ENCODE data around the gene TSPAN9. TPM values are rescaled to one million over a fixed set of nuclear protein-coding genes. Genes with fewer than 3 reads are reported as not detected.

Gene TSPAN9
- polyA plus RNA-seq, 1 of the 3 experiments (the other 2 are of a cell fraction): 34.9 TPM

- H3K9ac ChIP-seq: no peak overlapping the region
- no peak overlapping the region for H3K27ac ChIP-seq (ENCODE audit: low read depth in 2 of 2, low read length in 1 of 2)
- peaks cover 4% of the 10 kb centered on the region; the same call in 1 of the 2 replicates for H3K79me2 ChIP-seq (ENCODE audit: insufficient read depth)
- H3K4me3 ChIP-seq (ENCODE audit: low read depth in 2 of 2, low read length in 1 of 2): no peak overlapping the region
- H3K36me3 ChIP-seq (replicated peaks in 1 of 2; ENCODE audit: control insufficient read depth in 1 of 2, insufficient read depth in 2 of 2, low read length in 1 of 2): no peaks in the 10 kb centered on the region
- H4K20me1 ChIP-seq (ENCODE audit: insufficient read depth): no peaks in the 10 kb centered on the region
- peaks cover 14% of the 10 kb centered on the region for H3F3A ChIP-seq (replicated peaks; ENCODE audit: insufficient read depth)
- CTCF ChIA-PET: no interaction called here
- TF ChIP-seq EZH2phosphoT487 (IDR thresholded peaks at IDR 0.05; ENCODE audit: borderline replicate concordance, low read depth) (no peak), POLR2AphosphoS5 (IDR thresholded peaks at IDR 0.05; ENCODE audit: low read depth, low read length) (no peak), GABPA (IDR thresholded peaks at IDR 0.05; ENCODE audit: low read depth) (no peak), GATA2 (CRISPR knock-in tag; IDR thresholded peaks at IDR 0.05) (no peak), USF1 (IDR thresholded peaks at IDR 0.05; ENCODE audit: borderline replicate concordance, low read depth) (no peak), SMC3 (IDR thresholded peaks at IDR 0.05; ENCODE audit: low read depth, low read length) (no peak), FOXM1 (IDR thresholded peaks at IDR 0.05; ENCODE audit: low read depth) (no peak), SIN3A (IDR thresholded peaks at IDR 0.05; ENCODE audit: borderline replicate concordance, low read depth, low read length) (no peak), RAD21 (IDR thresholded peaks at IDR 0.05; ENCODE audit: low read length) (no peak), CTCF (IDR thresholded peaks at IDR 0.05) (no peak), TCF12 (IDR thresholded peaks at IDR 0.05) (no peak), YY1 (IDR thresholded peaks at IDR 0.05; ENCODE audit: low read depth) (no peak), ZBTB33 (IDR thresholded peaks at IDR 0.05; ENCODE audit: borderline replicate concordance, low read depth) (no peak)
- no peaks in the 10 kb centered on the region for H3K9me3 ChIP-seq
- H3K4me1 ChIP-seq (ENCODE audit: control insufficient read depth in 1 of 2, insufficient read depth in 2 of 2, low read depth in 1 of 2, low read length in 1 of 2): peaks cover 18 to 25% of the 10 kb centered on the region in 2 experiments; a peak in 2 of 4 replicates
- 89% methylated on average over 3 of the region's 3 CpGs for WGBS (ENCODE audit: low lambda C conversion rate)
- no peak for DNase-seq
- H2AFZ ChIP-seq (ENCODE audit: low read depth): no peak overlapping the region
- POLR2A ChIA-PET: no interaction called here
- H3K4me2 ChIP-seq: no peak overlapping the region
- no peaks in the 10 kb centered on the region for H3K27me3 ChIP-seq (ENCODE audit: insufficient read depth)
- no peaks in the 10 kb centered on the region for H3K9me2 ChIP-seq
Measured at GRCh38 chr12:3115078-3115477, 37.9 kb downstream of the TSPAN9 start.

Data from SK-N-SH (cell line).